A673 (cell line): ENCODE measurements around the gene PARD3.

Source experiments
- EZH2 ChIP-seq: fragments of 200-600 bp; sonication (generic); IDR thresholded peaks from 2 replicates; pipeline ENCODE4 v1.6.1; 2017; ENCODE audit warnings: borderline replicate concordance, low read depth, mild to moderate bottlenecking, mixed read lengths, antibody characterized with exemption, low read length; ENCODE audit not compliant: poor library complexity, severe bottlenecking
- TF ChIP-seq, protein P1 (sequence below): fragments of 300-800, 200-600 bp; sonication (generic); conservative IDR thresholded peaks from 2 replicates; pipeline ENCODE4 v1.5.1; 2017; ENCODE audit warnings: low read depth, mild to moderate bottlenecking, antibody characterized with exemption, low read length, moderate library complexity, mixed read lengths

DNA sequence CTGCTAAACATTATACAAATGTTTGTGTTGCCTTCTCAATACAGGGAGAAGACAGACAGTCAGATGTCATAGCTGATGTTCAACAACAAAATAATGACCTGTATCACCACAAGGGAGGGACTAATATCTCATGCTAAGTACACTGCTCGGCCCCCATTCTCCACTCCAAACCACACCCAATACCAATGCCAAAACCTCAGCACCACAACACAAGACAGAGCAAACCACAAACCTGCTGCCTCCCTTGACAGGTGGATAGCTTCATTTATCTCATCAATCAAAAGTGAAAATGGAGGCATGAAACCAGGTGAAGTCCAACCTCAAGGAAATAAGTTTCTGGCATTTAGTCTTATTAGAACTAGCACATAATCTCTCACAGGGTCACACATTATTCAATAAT lies 109.5 kb downstream of the PARD3 start:
- TF ChIP-seq, protein P1, sequence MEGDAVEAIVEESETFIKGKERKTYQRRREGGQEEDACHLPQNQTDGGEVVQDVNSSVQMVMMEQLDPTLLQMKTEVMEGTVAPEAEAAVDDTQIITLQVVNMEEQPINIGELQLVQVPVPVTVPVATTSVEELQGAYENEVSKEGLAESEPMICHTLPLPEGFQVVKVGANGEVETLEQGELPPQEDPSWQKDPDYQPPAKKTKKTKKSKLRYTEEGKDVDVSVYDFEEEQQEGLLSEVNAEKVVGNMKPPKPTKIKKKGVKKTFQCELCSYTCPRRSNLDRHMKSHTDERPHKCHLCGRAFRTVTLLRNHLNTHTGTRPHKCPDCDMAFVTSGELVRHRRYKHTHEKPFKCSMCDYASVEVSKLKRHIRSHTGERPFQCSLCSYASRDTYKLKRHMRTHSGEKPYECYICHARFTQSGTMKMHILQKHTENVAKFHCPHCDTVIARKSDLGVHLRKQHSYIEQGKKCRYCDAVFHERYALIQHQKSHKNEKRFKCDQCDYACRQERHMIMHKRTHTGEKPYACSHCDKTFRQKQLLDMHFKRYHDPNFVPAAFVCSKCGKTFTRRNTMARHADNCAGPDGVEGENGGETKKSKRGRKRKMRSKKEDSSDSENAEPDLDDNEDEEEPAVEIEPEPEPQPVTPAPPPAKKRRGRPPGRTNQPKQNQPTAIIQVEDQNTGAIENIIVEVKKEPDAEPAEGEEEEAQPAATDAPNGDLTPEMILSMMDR, result no peak
- no peak for TF ChIP-seq EZH2
